HG03064 (cell line): ENCODE data around the gene SPTB.

Experiments used
- ATAC-seq: cut with Tn5 transposase; IDR thresholded peaks from one replicate; pipeline ENCODE4 v1.9.1; 2021; ENCODE audit warnings: low read depth; ENCODE audit not compliant: unreplicated experiment

Gene SPTB

GRCh38 chr14:64889352-64889751 is 9.6 kb upstream of the SPTB start:
- no peak for ATAC-seq

- ATAC-seq: no peak
Observed at GRCh38 chr14:64885559-64885958, 5.9 kb upstream of the SPTB start.

- no peak for ATAC-seq
Observed at GRCh38 chr14:64880221-64881121, 764 bp upstream of the SPTB start.

- no peak for ATAC-seq
Observed at GRCh38 chr14:64878837-64879634, 671 bp downstream of the SPTB start.

- no peak for ATAC-seq
Observed at GRCh38 chr14:64877846-64878245, 1.9 kb downstream of the SPTB start.

GRCh38 chr14:64875350-64875749 is 4.4 kb downstream of the SPTB start:
- ATAC-seq: no peak

GRCh38 chr14:64873506-64874219 is 6.0 kb downstream of the SPTB start:
- no peak for ATAC-seq

- no peak for ATAC-seq
Observed at GRCh38 chr14:64871344-64871743, 8.4 kb downstream of the SPTB start.

GRCh38 chr14:64870160-64870559 is 9.5 kb downstream of the SPTB start:
- no peak for ATAC-seq

- no peak for ATAC-seq
Observed at GRCh38 chr14:64868841-64869240, 10.9 kb downstream of the SPTB start.

- ATAC-seq: no peak
Observed at GRCh38 chr14:64868379-64868778, 11.3 kb downstream of the SPTB start.

- no peak for ATAC-seq
Observed at GRCh38 chr14:64867182-64867581, 12.5 kb downstream of the SPTB start.

- no peak for ATAC-seq
Observed at GRCh38 chr14:64865992-64866391, 13.7 kb downstream of the SPTB start.

GRCh38 chr14:64865109-64865508 is 14.6 kb downstream of the SPTB start:
- no peak for ATAC-seq

- no peak for ATAC-seq
Observed at GRCh38 chr14:64864258-64864657, 15.4 kb downstream of the SPTB start.

GRCh38 chr14:64861916-64862315 is 17.8 kb downstream of the SPTB start:
- ATAC-seq: no peak

GRCh38 chr14:64860039-64860438 is 19.7 kb downstream of the SPTB start:
- no peak for ATAC-seq

GRCh38 chr14:64857979-64858744 is 21.5 kb downstream of the SPTB start:
- no peak for ATAC-seq

GRCh38 chr14:64856529-64857445 is 22.9 kb downstream of the SPTB start:
- ATAC-seq: no peak
